PC-9 (cell line): ENCODE data around the gene NPM1. TPM values are rescaled to one million over a fixed set of nuclear protein-coding genes. Genes with fewer than 3 reads are reported as not detected.

Experiments used
- BruUV-seq: library from RNA; stranded (reverse); fragments of 400-500 nt; replicated peaks from 2 replicates; lab custom pipeline; 2021; lab: Mats Ljungman, UMichigan
- CTCF ChIA-PET: fragments of 300-600 bp; sonication (Branson Sonifier 250); formaldehyde crosslinking; loops from one replicate; lab custom pipeline; 2022; ENCODE audit warnings: antibody characterized with exemption; lab: Charles Lee
- POLR2A ChIA-PET: fragments of 300-600 bp; sonication (Branson Sonifier 250); formaldehyde crosslinking; loops from one replicate; lab custom pipeline; 2022; ENCODE audit warnings: antibody characterized with exemption; ENCODE audit not compliant: unreplicated experiment; lab: Charles Lee
- DNase-seq, 2 experiments: peaks; one replicate each; pipeline versions ENCODE4 v3.0.0 to v3.0.0-alpha.2; 2015 to 2022; ENCODE audit warnings: mixed read lengths in 1 of 2
- H2AFZ ChIP-seq: fragments of 200-600 bp; sonication (generic); 2 replicates; pipeline ENCODE4 v1.8.1; 2017; ENCODE audit warnings: antibody characterized with exemption
- H3F3A ChIP-seq: fragments of 200-600 bp; sonication (generic); 2 replicates; pipeline ENCODE4 v1.8.1; 2017; ENCODE audit warnings: antibody characterized with exemption, mild to moderate bottlenecking, low read depth; ENCODE audit not compliant: insufficient read depth
- H3K27ac ChIP-seq: fragments of 200-600 bp; sonication (generic); 2 replicates; pipeline ENCODE4 v1.6.1; 2016; ENCODE audit warnings: mixed run types
- H3K27me3 ChIP-seq: fragments of 200-600 bp; sonication (generic); 2 replicates; pipeline ENCODE4 v1.6.1; 2016; ENCODE audit warnings: low read depth, mixed run types; ENCODE audit not compliant: insufficient read depth
- H3K36me3 ChIP-seq: fragments of 200-600 bp; sonication (generic); 2 replicates; pipeline ENCODE4 v1.6.1; 2016; ENCODE audit warnings: low read depth, mixed run types
- H3K4me1 ChIP-seq: fragments of 200-600 bp; sonication (generic); replicated peaks from 2 replicates; pipeline ENCODE4 v1.6.1; 2016; ENCODE audit warnings: mixed run types; ENCODE audit not compliant: insufficient read depth
- H3K4me2 ChIP-seq: fragments of 200-600 bp; sonication (generic); 2 replicates; pipeline ENCODE4 v1.6.1; 2017; ENCODE audit warnings: mixed run types
- H3K4me3 ChIP-seq: fragments of 200-600 bp; sonication (generic); 2 replicates; pipeline ENCODE4 v1.6.1; 2016; ENCODE audit warnings: mixed run types
- H3K79me2 ChIP-seq: fragments of 200-600 bp; sonication (generic); 2 replicates; pipeline ENCODE4 v1.6.1; 2017; ENCODE audit warnings: low read depth, mixed run types
- H3K9me2 ChIP-seq: fragments of 200-600 bp; sonication (generic); 2 replicates; pipeline ENCODE4 v1.8.1; 2017; ENCODE audit warnings: mild to moderate bottlenecking; ENCODE audit not compliant: insufficient read depth
- H3K9me3 ChIP-seq: fragments of 200-600 bp; sonication (generic); 2 replicates; pipeline ENCODE4 v1.8.1; 2016; ENCODE audit warnings: low read depth; ENCODE audit not compliant: insufficient read depth
- H4K20me1 ChIP-seq: fragments of 200-600 bp; sonication (generic); 2 replicates; pipeline ENCODE4 v1.8.1; 2017; ENCODE audit not compliant: insufficient read depth
- EZH2 ChIP-seq: fragments of 200-600 bp; sonication (generic); IDR thresholded peaks from 2 replicates; pipeline ENCODE4 v1.8.0; 2017; ENCODE audit warnings: antibody characterized with exemption, low read depth
- intact Hi-C: fragments of 100-400 bp; cut with micrococcal nuclease; formaldehyde crosslinking; loops from one replicate; pipeline ENCODE4 v1.10.0; 2022; ENCODE audit not compliant: unreplicated experiment
- total RNA-seq: library from RNA; stranded (reverse); gene quantifications from 2 replicates; pipeline ENCODE4 v1.2.3, GENCODE V29; 2021
- TF ChIP-seq, protein P1 (sequence below): fragments of 200-600 bp; sonication (generic); conservative IDR thresholded peaks from 2 replicates; pipeline ENCODE4 v1.6.1; 2017; ENCODE audit warnings: mixed run types, antibody characterized with exemption, mild to moderate bottlenecking, moderate library complexity

The NPM1 gene
- total RNA-seq, 1 experiment from 2014 or later, result 2,285 TPM

DNA sequence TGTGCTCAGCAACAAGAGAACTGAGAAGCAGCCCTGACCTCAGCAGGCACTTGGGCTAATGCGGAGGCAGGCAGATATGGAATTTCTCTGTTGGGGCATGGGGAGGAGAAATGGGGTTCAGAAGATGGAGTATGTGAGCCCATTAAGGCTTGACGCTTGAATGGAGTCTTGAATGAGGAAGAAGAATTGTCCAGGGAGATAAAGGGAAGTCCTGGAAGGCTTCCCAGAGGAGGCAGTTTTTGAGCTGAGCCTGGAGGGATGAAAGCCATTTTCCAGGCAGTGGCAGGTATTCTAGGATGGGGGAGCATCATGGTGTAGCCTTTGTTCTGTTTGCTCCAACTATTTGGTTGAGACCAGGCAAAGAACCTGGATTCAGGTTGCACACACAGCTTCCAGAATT is 66.3 kb downstream of the NPM1 start:
- H3K4me2 ChIP-seq, result no peak overlapping the region
- TF ChIP-seq EZH2, result no peak
- TF ChIP-seq, protein P1, sequence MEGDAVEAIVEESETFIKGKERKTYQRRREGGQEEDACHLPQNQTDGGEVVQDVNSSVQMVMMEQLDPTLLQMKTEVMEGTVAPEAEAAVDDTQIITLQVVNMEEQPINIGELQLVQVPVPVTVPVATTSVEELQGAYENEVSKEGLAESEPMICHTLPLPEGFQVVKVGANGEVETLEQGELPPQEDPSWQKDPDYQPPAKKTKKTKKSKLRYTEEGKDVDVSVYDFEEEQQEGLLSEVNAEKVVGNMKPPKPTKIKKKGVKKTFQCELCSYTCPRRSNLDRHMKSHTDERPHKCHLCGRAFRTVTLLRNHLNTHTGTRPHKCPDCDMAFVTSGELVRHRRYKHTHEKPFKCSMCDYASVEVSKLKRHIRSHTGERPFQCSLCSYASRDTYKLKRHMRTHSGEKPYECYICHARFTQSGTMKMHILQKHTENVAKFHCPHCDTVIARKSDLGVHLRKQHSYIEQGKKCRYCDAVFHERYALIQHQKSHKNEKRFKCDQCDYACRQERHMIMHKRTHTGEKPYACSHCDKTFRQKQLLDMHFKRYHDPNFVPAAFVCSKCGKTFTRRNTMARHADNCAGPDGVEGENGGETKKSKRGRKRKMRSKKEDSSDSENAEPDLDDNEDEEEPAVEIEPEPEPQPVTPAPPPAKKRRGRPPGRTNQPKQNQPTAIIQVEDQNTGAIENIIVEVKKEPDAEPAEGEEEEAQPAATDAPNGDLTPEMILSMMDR, result no peak
- DNase-seq, result no peak
- intact Hi-C loops, result no loop called here
- no peaks in the 10 kb centered on the region for H4K20me1 ChIP-seq
- H3K27ac ChIP-seq, result no peak overlapping the region
- no peaks in the 10 kb centered on the region for H3K9me3 ChIP-seq
- H3K36me3 ChIP-seq, result no peaks in the 10 kb centered on the region
- no peaks in the 10 kb centered on the region for H3F3A ChIP-seq
- H3K79me2 ChIP-seq, result no peaks in the 10 kb centered on the region
- BruUV-seq, result no TSS peak
- H3K9me2 ChIP-seq, result no peaks in the 10 kb centered on the region
- H3K4me3 ChIP-seq, result no peak overlapping the region
- ChIA-PET CTCF (no interaction called here), POLR2A (no interaction called here)
- H3K4me1 ChIP-seq, result no peaks in the 10 kb centered on the region
- no peak overlapping the region for H2AFZ ChIP-seq
- H3K27me3 ChIP-seq, result no peaks in the 10 kb centered on the region

- Histone ChIP-seq H3K27me3 (no peaks in the 10 kb centered on the region), H3K4me2 (no peak overlapping the region), H3K4me3 (no peak overlapping the region), H3K79me2 (no peaks in the 10 kb centered on the region), H3K9me3 (no peaks in the 10 kb centered on the region), H3K27ac (no peak overlapping the region), H3K9me2 (no peaks in the 10 kb centered on the region), H3F3A (no peaks in the 10 kb centered on the region), H2AFZ (no peak overlapping the region), H4K20me1 (no peaks in the 10 kb centered on the region), H3K4me1 (no peaks in the 10 kb centered on the region), H3K36me3 (no peaks in the 10 kb centered on the region)
- ChIA-PET POLR2A (no interaction called here), CTCF (no interaction called here)
- no peak for TF ChIP-seq EZH2
- TF ChIP-seq, protein P1, result no peak
- intact Hi-C loops, result no loop called here
- no peak for DNase-seq
- BruUV-seq, result no TSS peak
Observed at GRCh38 chr5:171454549-171454948, 66.9 kb downstream of the NPM1 start.

DNA sequence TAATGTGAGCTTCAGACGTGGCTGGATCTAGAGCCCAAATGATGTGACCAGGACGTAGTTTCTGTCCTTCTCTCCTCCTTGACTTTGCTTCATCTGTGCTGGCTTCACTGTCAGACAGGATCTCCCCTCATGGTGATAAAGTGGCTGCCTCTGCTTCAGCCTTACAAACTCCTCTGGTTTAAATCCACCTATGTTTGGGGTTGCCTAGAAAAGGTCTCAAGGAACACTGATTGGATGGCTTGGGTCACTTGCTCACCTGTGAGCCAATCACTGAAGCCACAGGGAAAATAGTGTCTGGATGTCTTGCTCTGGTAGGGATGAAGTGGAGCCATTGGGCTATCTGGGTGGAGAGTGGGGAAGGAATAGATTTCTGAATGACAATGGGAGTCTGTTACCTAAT is 67.9 kb downstream of the NPM1 start:
- H3K79me2 ChIP-seq, result no peaks in the 10 kb centered on the region
- H3K4me2 ChIP-seq, result no peak overlapping the region
- no peak overlapping the region for H3K27ac ChIP-seq
- no peaks in the 10 kb centered on the region for H3F3A ChIP-seq
- H4K20me1 ChIP-seq, result no peaks in the 10 kb centered on the region
- no peak overlapping the region for H3K4me3 ChIP-seq
- POLR2A ChIA-PET, result no interaction called here
- no TSS peak for BruUV-seq
- intact Hi-C loops, result no loop called here
- no peak overlapping the region for H2AFZ ChIP-seq
- DNase-seq, result no peak
- CTCF ChIA-PET, result no interaction called here
- TF ChIP-seq EZH2, result no peak
- TF ChIP-seq, protein P1, result no peak
- no peaks in the 10 kb centered on the region for H3K9me3 ChIP-seq
- H3K9me2 ChIP-seq, result no peaks in the 10 kb centered on the region
- H3K4me1 ChIP-seq, result no peaks in the 10 kb centered on the region
- H3K27me3 ChIP-seq, result no peaks in the 10 kb centered on the region
- H3K36me3 ChIP-seq, result no peaks in the 10 kb centered on the region
